DND-41 (cell line): Measurements from ENCODE around the gene FOXK1.

Experiments used
- ATAC-seq: fragments of 200-7000 bp; cut with Tn5 transposase; 3 replicates; pipeline ENCODE4 v1.9.1; 2021; ENCODE audit warnings: low read depth; ENCODE audit not compliant: insufficient read depth
- DNase-seq: peaks from one replicate; pipeline ENCODE4 v3.0.0-alpha.2; 2020
- H2AFZ ChIP-seq: 2 replicates; pipeline ENCODE4 v1.6.0; 2012; ENCODE audit warnings: low read depth, low read length
- H3K27ac ChIP-seq: 2 replicates; pipeline ENCODE4 v1.5.1; 2012; ENCODE audit warnings: low read length, inconsistent platforms
- H3K27me3 ChIP-seq: fragments of 200-600 bp; sonication (generic); 2 replicates; pipeline ENCODE4 v1.6.0; 2012; ENCODE audit warnings: low read length, mild to moderate bottlenecking, inconsistent platforms; ENCODE audit not compliant: insufficient read depth, poor library complexity
- H3K36me3 ChIP-seq: 2 replicates; pipeline ENCODE4 v1.5.1; 2012; ENCODE audit warnings: low read length, inconsistent platforms; ENCODE audit not compliant: insufficient read depth
- H3K4me1 ChIP-seq: 2 replicates; pipeline ENCODE4 v1.5.1; 2012; ENCODE audit warnings: mild to moderate bottlenecking, low read length; ENCODE audit not compliant: insufficient read depth
- H3K4me2 ChIP-seq: 2 replicates; pipeline ENCODE4 v1.6.0; 2012; ENCODE audit warnings: mild to moderate bottlenecking, moderate library complexity, low read length, inconsistent platforms; ENCODE audit not compliant: insufficient read depth
- H3K4me3 ChIP-seq, 2 experiments: fragments of 200-600 bp in 1 of 2; shearing (Covaris generic) in 1 of 2; 2 replicates each; pipeline ENCODE4 v1.5.1; 2012 to 2016; ENCODE audit warnings: inconsistent platforms in 2 of 2, low read length in 2 of 2, mild to moderate bottlenecking in 2 of 2, low read depth in 1 of 2, moderate library complexity in 1 of 2
- H3K79me2 ChIP-seq: 2 replicates; pipeline ENCODE4 v1.6.0; 2012; ENCODE audit warnings: low read length, inconsistent platforms; ENCODE audit not compliant: insufficient read depth
- H3K9ac ChIP-seq: 2 replicates; pipeline ENCODE4 v1.6.0; 2012; ENCODE audit warnings: low read depth, mild to moderate bottlenecking, inconsistent platforms, low read length, moderate library complexity
- H3K9me3 ChIP-seq: 2 replicates; pipeline ENCODE4 v1.5.1; 2012; ENCODE audit warnings: low read length, moderate library complexity, mild to moderate bottlenecking, inconsistent platforms; ENCODE audit not compliant: insufficient read depth, severe bottlenecking
- H4K20me1 ChIP-seq: 2 replicates; pipeline ENCODE4 v1.6.0; 2012; ENCODE audit warnings: low read length; ENCODE audit not compliant: insufficient read depth
- EZH2 ChIP-seq: IDR thresholded peaks from 3 replicates; pipeline ENCODE4 v1.6.1; 2012; ENCODE audit warnings: borderline replicate concordance, low read depth, mild to moderate bottlenecking, moderate library complexity, low read length, inconsistent platforms; ENCODE audit not compliant: severe bottlenecking
- TF ChIP-seq, protein P1 (sequence below): IDR thresholded peaks from 2 replicates; pipeline ENCODE4 v1.5.1; 2012; ENCODE audit warnings: borderline replicate concordance, low read length, moderate library complexity, mild to moderate bottlenecking; ENCODE audit not compliant: poor library complexity, severe bottlenecking; ENCODE audit errors: extremely low read depth

FOXK1 gene

DNA sequence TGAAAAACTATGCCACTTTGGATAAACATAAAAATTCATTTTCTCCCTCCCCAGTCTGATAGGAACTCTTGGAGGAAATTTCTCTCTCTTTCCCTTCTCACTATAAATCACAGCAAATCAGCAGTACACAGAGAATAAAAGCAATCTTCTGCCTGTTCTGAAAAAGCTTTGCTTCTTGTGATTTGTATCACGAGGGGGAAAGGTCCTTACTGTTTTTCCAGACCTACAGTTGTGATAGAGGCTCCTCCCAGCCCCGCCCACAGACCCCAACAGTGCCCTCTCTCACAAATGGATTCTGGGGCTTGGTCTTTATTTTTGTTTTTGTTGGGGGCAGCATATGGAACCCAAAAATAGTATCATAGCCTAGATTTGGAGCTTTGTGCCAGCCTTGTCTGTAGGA, 12.2 kb downstream of the FOXK1 start:
- H3K27ac ChIP-seq: no peak overlapping the region
- peaks cover 99% of the 10 kb centered on the region for H3K79me2 ChIP-seq

DNA sequence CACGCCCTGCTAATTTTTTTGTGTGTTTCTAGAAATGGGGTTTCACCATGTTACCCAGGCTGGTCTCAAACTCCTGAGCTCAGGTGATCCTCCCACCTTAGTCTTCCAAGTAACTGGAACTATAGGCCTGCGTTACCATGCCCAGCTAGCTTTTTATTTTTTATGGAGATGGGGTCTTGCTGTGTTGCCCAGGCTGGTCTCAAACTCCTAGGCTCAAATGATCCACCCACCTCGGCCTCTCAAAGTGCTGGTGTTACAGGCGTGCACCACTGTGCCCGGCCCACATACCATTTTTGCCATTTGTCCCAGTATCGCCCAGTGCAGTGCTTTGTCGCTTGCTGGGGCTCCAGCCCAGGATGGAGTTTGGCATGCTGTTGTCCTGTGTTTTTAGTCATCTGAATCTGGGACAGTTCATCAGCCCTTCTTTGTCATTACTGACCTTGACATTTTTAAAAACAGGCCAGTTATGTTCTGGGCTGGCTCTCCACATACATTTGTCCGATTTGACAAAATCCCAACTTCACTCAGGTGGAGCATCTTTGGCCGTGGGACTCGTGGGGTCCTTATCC, 16.7 kb downstream of the FOXK1 start:
- no peaks in the 10 kb centered on the region for H3K27me3 ChIP-seq
- no peak overlapping the region for H3K4me3 ChIP-seq
- no peak for TF ChIP-seq EZH2
- TF ChIP-seq, protein P1, sequence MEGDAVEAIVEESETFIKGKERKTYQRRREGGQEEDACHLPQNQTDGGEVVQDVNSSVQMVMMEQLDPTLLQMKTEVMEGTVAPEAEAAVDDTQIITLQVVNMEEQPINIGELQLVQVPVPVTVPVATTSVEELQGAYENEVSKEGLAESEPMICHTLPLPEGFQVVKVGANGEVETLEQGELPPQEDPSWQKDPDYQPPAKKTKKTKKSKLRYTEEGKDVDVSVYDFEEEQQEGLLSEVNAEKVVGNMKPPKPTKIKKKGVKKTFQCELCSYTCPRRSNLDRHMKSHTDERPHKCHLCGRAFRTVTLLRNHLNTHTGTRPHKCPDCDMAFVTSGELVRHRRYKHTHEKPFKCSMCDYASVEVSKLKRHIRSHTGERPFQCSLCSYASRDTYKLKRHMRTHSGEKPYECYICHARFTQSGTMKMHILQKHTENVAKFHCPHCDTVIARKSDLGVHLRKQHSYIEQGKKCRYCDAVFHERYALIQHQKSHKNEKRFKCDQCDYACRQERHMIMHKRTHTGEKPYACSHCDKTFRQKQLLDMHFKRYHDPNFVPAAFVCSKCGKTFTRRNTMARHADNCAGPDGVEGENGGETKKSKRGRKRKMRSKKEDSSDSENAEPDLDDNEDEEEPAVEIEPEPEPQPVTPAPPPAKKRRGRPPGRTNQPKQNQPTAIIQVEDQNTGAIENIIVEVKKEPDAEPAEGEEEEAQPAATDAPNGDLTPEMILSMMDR: no peak
- ATAC-seq (no peak), DNase-seq (no peak)
- H3K4me2 ChIP-seq: no peak overlapping the region
- H3K27ac ChIP-seq: no peak overlapping the region
- no peaks in the 10 kb centered on the region for H3K9me3 ChIP-seq
- H2AFZ ChIP-seq: no peak overlapping the region
- no peaks in the 10 kb centered on the region for H3K4me1 ChIP-seq
- peaks cover 99% of the 10 kb centered on the region for H3K79me2 ChIP-seq
- H3K9ac ChIP-seq: no peak overlapping the region
- H3K36me3 ChIP-seq: no peaks in the 10 kb centered on the region
- peaks cover 83% of the 10 kb centered on the region for H4K20me1 ChIP-seq

More for the DNA sequence above, 12.2 kb downstream of the FOXK1 start:
- H3K36me3 ChIP-seq: peaks cover 7% of the 10 kb centered on the region; the same call in 1 of the 2 replicates
- no peaks in the 10 kb centered on the region for H3K9me3 ChIP-seq
- no peak overlapping the region for H2AFZ ChIP-seq
- H4K20me1 ChIP-seq: peaks cover 79% of the 10 kb centered on the region
- DNase-seq: no peak
- no peak overlapping the region for H3K4me3 ChIP-seq
- TF ChIP-seq, protein P1: no peak
- TF ChIP-seq EZH2: no peak
- no peaks in the 10 kb centered on the region for H3K4me1 ChIP-seq
- H3K9ac ChIP-seq: no peak overlapping the region
- no peaks in the 10 kb centered on the region for H3K27me3 ChIP-seq
- ATAC-seq: no peak
- no peak overlapping the region for H3K4me2 ChIP-seq

DNA sequence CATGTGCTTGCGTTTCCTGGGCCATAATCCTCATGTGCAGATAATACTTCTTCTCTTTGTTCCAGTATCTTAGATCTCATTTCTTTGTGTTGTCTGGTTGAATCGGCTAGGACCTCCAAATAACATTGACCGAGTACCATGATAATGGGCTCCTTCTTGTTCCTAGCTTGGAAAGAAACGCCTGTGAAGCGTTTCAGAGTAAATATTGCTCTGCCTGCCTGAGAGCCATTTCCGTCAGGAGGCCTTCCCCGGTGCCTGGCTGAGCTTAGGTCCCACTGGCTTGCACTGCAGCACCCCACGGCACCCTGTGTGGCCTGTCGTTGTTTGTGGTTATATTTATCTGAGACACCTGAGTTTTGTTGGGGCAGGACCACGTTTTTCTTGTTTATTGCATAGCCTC, 17.7 kb downstream of the FOXK1 start:
- no peak overlapping the region for H3K4me2 ChIP-seq
- H3K9ac ChIP-seq: no peak overlapping the region
- no peak overlapping the region for H3K4me3 ChIP-seq
- H3K27ac ChIP-seq: no peak overlapping the region
- H3K27me3 ChIP-seq: no peaks in the 10 kb centered on the region
- no peak overlapping the region for H2AFZ ChIP-seq
- H3K79me2 ChIP-seq: peaks cover 98% of the 10 kb centered on the region
- no peaks in the 10 kb centered on the region for H3K4me1 ChIP-seq
- peaks cover 78% of the 10 kb centered on the region for H4K20me1 ChIP-seq
- DNase-seq (no peak), ATAC-seq (no peak)
- TF ChIP-seq EZH2: no peak
- TF ChIP-seq, protein P1: no peak
- H3K36me3 ChIP-seq: no peaks in the 10 kb centered on the region
- H3K9me3 ChIP-seq: no peaks in the 10 kb centered on the region
